Kidney (tissue), 14 donors: Measurements from ENCODE around the gene ASAP2. TPM values are rescaled to one million over a fixed set of nuclear protein-coding genes. Genes with fewer than 3 reads are reported as not detected.

Source experiments
- DNase-seq, 5 donors: peaks; one replicate each; pipeline ENCODE4 v3.0.0-alpha.2; 2013 to 2020
- FAIRE-seq: peaks from 2 replicates; lab custom pipeline; 2012; peaks lifted over from hg19 to GRCh38; lab: Jason Lieb, UNC
- H3K27ac ChIP-seq, 2 donors: one replicate each; pipeline ENCODE4 v1.7.0; 2013; ENCODE audit warnings: low read depth in 2 of 2, low read length in 2 of 2, inconsistent platforms in 1 of 2
- H3K27me3 ChIP-seq: one replicate; pipeline ENCODE4 v1.7.1; 2013; ENCODE audit warnings: low read length, inconsistent platforms; ENCODE audit not compliant: control insufficient read depth, insufficient read depth
- H3K36me3 ChIP-seq, 3 donors: one replicate each; pipeline versions ENCODE4 v1.7.0 to v1.7.1; 2013; ENCODE audit warnings: low read length in 3 of 3, control low read depth in 1 of 3, inconsistent platforms in 1 of 3; ENCODE audit not compliant: insufficient read depth in 3 of 3, control insufficient read depth in 2 of 3
- H3K4me1 ChIP-seq, 3 donors: one replicate each; pipeline versions ENCODE4 v1.7.0 to v1.7.1; 2013; ENCODE audit warnings: low read length in 3 of 3, inconsistent platforms in 1 of 3, low read depth in 1 of 3; ENCODE audit not compliant: control insufficient read depth in 2 of 3, insufficient read depth in 2 of 3
- H3K4me3 ChIP-seq, 3 donors: one replicate each; pipeline versions ENCODE4 v1.7.0 to v1.8.1; 2013; ENCODE audit warnings: low read length in 3 of 3, control low read depth in 1 of 3, inconsistent platforms in 1 of 3
- H3K9ac ChIP-seq, 3 donors: one replicate each; pipeline versions ENCODE4 v1.7.0 to v1.7.1; 2013; ENCODE audit warnings: low read length in 3 of 3, control low read depth in 1 of 3, inconsistent platforms in 1 of 3
- H3K9me3 ChIP-seq, 3 donors: one replicate each; pipeline versions ENCODE4 v1.7.0 to v1.7.1; 2013; ENCODE audit warnings: low read length in 3 of 3, control low read depth in 1 of 3, inconsistent platforms in 1 of 3; ENCODE audit not compliant: control insufficient read depth in 2 of 3, insufficient read depth in 1 of 3
- CTCF ChIP-seq: IDR thresholded peaks from 3 replicates; pipeline ENCODE4 v1.5.1; 2012; ENCODE audit warnings: mild to moderate bottlenecking, moderate library complexity, borderline replicate concordance; ENCODE audit not compliant: insufficient read depth; ENCODE audit errors: extremely low read depth
- intact Hi-C: fragments of 100-400 bp; cut with DNase I; formaldehyde crosslinking; loops from one replicate; pipeline ENCODE4 v1.11.1; 2022
- polyA plus RNA-seq: library from polyadenylated mRNA; stranded (reverse); fragments of 350-450 nt; fragmentation: Illumina TruSeq; extraction: RNeasy Lipid Tissue Mini Kit (QIAGEN cat#74804); gene quantifications from one replicate; pipeline ENCODE4 v1.2.3, GENCODE V29; 2014; ENCODE audit warnings: low read depth, low replicate concordance; ENCODE audit not compliant: insufficient read depth
- total RNA-seq: library from RNA; stranded (reverse); fragmentation: NEBNext Ultra II Directional; extraction: Animal tissue kit (Norgen Biotek cat#: 25700); gene quantifications from one replicate; pipeline ENCODE4 v1.2.1, GENCODE V29; 2021
- donor health status: control.
- donor health status: control.
- donor health status: control.
- donor health status: control.
- donor health status: control.
- donor health status: DM: yes; HTN: yes; CAD: no.
- donor health status: Normal renal cell carcinoma (clear cell type).

ASAP2 gene
- total and polyA plus RNA-seq, 2 donors from 2014 or later: 26.2 to 54.8 TPM

- peak in 2 of 5 donors; percentile 37 to 78 for DNase-seq
- FAIRE-seq: no peak
- no peak for TF ChIP-seq CTCF
- peak overlapping the region in 1 of 3 donors; percentile 17 for H3K9ac ChIP-seq
- H3K36me3 ChIP-seq: peaks cover 0 to 2% (median 0%) of the 10 kb centered on the region in 3 donors
- H3K9me3 ChIP-seq: no peaks in the 10 kb centered on the region
- no peaks in the 10 kb centered on the region for H3K27me3 ChIP-seq
- intact Hi-C loops: no loop called here
- H3K27ac ChIP-seq: peak overlapping the region; percentile 58 to 76
- H3K4me3 ChIP-seq: no peak overlapping the region
- H3K4me1 ChIP-seq: peaks cover 15 to 61% (median 55%) of the 10 kb centered on the region in 3 donors
Measured at GRCh38 chr2:9236867-9237266, 30.3 kb downstream of the ASAP2 start.

GRCh38 chr2:9237831-9238230 is 31.2 kb downstream of the ASAP2 start:
- peaks cover 11 to 61% (median 55%) of the 10 kb centered on the region in 3 donors for H3K4me1 ChIP-seq
- peak in 1 of 5 donors; percentile 27 for DNase-seq
- FAIRE-seq: no peak
- peaks cover 0 to 4% (median 0%) of the 10 kb centered on the region in 3 donors for H3K36me3 ChIP-seq
- intact Hi-C loops: no loop called here
- no peaks in the 10 kb centered on the region for H3K9me3 ChIP-seq
- peak overlapping the region; percentile 25 to 76 for H3K27ac ChIP-seq
- no peak overlapping the region for H3K9ac ChIP-seq
- no peak for TF ChIP-seq CTCF
- no peak overlapping the region for H3K4me3 ChIP-seq
- no peaks in the 10 kb centered on the region for H3K27me3 ChIP-seq

GRCh38 chr2:9238591-9239326 is 32.1 kb downstream of the ASAP2 start:
- peaks cover 0 to 4% (median 0%) of the 10 kb centered on the region in 3 donors for H3K36me3 ChIP-seq
- no peak for TF ChIP-seq CTCF
- H3K27me3 ChIP-seq: no peaks in the 10 kb centered on the region
- no peak overlapping the region for H3K4me3 ChIP-seq
- peak in 1 of 5 donors; percentile 20 for DNase-seq
- no peak overlapping the region for H3K9ac ChIP-seq
- peaks cover 8 to 55% (median 53%) of the 10 kb centered on the region in 3 donors for H3K4me1 ChIP-seq
- H3K27ac ChIP-seq: peak overlapping the region; percentile 16 to 76
- no peak for FAIRE-seq
- no peaks in the 10 kb centered on the region for H3K9me3 ChIP-seq
- intact Hi-C loops: no loop called here
